IMR-90 (cell line): ENCODE measurements around the gene UBL7. TPM values are rescaled to one million over a fixed set of nuclear protein-coding genes. Genes with fewer than 3 reads are reported as not detected.

Source experiments
- ATAC-seq: fragments of 200-7000 bp; cut with Tn5 transposase; 2 replicates; pipeline ENCODE4 v1.9.1; 2020; ENCODE audit warnings: low read depth, mild to moderate bottlenecking, moderate library complexity
- BruUV-seq: library from RNA; stranded (reverse); fragments of 400-500 nt; replicated peaks from 2 replicates; lab custom pipeline; 2021; lab: Mats Ljungman, UMichigan
- CTCF ChIA-PET: fragments of 300-600 bp; formaldehyde crosslinking; extraction: SDS; loops from one replicate; lab custom pipeline; 2021; ENCODE audit warnings: antibody characterized with exemption; lab: Yijun Ruan, JAX
- POLR2A ChIA-PET: fragments of 300-600 bp; sonication (Branson Sonifier 250); formaldehyde crosslinking; loops from one replicate; lab custom pipeline; 2022; ENCODE audit warnings: antibody characterized with exemption; ENCODE audit not compliant: unreplicated experiment; lab: Charles Lee
- DNase-seq: peaks from one replicate; pipeline ENCODE4 v3.0.0; 2013
- H2AFZ ChIP-seq: replicated peaks from 2 replicates; pipeline ENCODE3; 2013; ENCODE audit warnings: low read length, mild to moderate bottlenecking; ENCODE audit not compliant: poor library complexity
- H2AK5ac ChIP-seq: 2 replicates; pipeline ENCODE4 v1.6.1; 2013; ENCODE audit warnings: low read depth, low read length, inconsistent platforms
- H2AK9ac ChIP-seq: replicated peaks from 2 replicates; pipeline ENCODE3; 2013; ENCODE audit warnings: mild to moderate bottlenecking, low read depth, low read length, moderate library complexity; ENCODE audit not compliant: poor library complexity
- H2BK120ac ChIP-seq: 2 replicates; pipeline ENCODE4 v1.6.1; 2013; ENCODE audit warnings: low read depth, low read length, inconsistent platforms
- H2BK15ac ChIP-seq: 3 replicates; pipeline ENCODE4 v1.6.1; 2013; ENCODE audit warnings: low read depth, low read length, inconsistent platforms
- H2BK20ac ChIP-seq: 2 replicates; pipeline ENCODE4 v1.6.1; 2013; ENCODE audit warnings: low read depth, mild to moderate bottlenecking, inconsistent platforms, low read length, moderate library complexity
- H2BK5ac ChIP-seq: 2 replicates; pipeline ENCODE4 v1.6.1; 2013; ENCODE audit warnings: mild to moderate bottlenecking, low read depth, low read length, inconsistent platforms; ENCODE audit not compliant: poor library complexity, severe bottlenecking
- H3K14ac ChIP-seq: replicated peaks from 2 replicates; pipeline ENCODE4 v1.6.1; 2013; ENCODE audit warnings: low read depth, low read length, inconsistent platforms
- H3K18ac ChIP-seq: 2 replicates; pipeline ENCODE4 v1.6.1; 2013; ENCODE audit warnings: low read depth, low read length, control low read depth
- H3K23ac ChIP-seq: 2 replicates; pipeline ENCODE4 v1.6.1; 2013; ENCODE audit warnings: low read depth, low read length, inconsistent platforms
- H3K27ac ChIP-seq: 2 replicates; pipeline ENCODE4 v1.5.1; 2013; ENCODE audit warnings: mild to moderate bottlenecking, control low read depth, low read length; ENCODE audit not compliant: insufficient read depth
- H3K27me3 ChIP-seq: 2 replicates; pipeline ENCODE4 v1.6.1; 2013; ENCODE audit warnings: low read length; ENCODE audit not compliant: control insufficient read depth, insufficient read depth
- H3K36me3 ChIP-seq: 2 replicates; pipeline ENCODE4 v1.6.1; 2013; ENCODE audit warnings: low read length, mixed read lengths; ENCODE audit not compliant: control insufficient read depth, insufficient read depth
- H3K4ac ChIP-seq: 2 replicates; pipeline ENCODE4 v1.6.1; 2013; ENCODE audit warnings: low read depth, low read length, inconsistent platforms
- H3K4me1 ChIP-seq: 2 replicates; pipeline ENCODE4 v1.6.1; 2013; ENCODE audit warnings: low read length, mixed read lengths; ENCODE audit not compliant: control insufficient read depth, insufficient read depth
- H3K4me2 ChIP-seq: 2 replicates; pipeline ENCODE4 v1.6.1; 2013; ENCODE audit warnings: low read depth, mild to moderate bottlenecking, control low read depth, low read length, moderate library complexity
- H3K4me3 ChIP-seq: 2 replicates; pipeline ENCODE4 v1.5.1; 2013; ENCODE audit warnings: low read depth, mild to moderate bottlenecking, control low read depth, low read length, moderate library complexity; ENCODE audit not compliant: insufficient read depth
- H3K56ac ChIP-seq: 2 replicates; pipeline ENCODE4 v1.6.1; 2013; ENCODE audit warnings: low read length, inconsistent platforms; ENCODE audit not compliant: insufficient read depth; ENCODE audit errors: extremely low read depth
- H3K79me1 ChIP-seq, 2 experiments: 2 replicates each; pipeline ENCODE4 v1.6.1; 2013; ENCODE audit warnings: low read length in 2 of 2, inconsistent platforms in 1 of 2, low read depth in 1 of 2
- H3K9ac ChIP-seq: 2 replicates; pipeline ENCODE4 v1.6.1; 2013; ENCODE audit warnings: low read depth, low read length, control low read depth
- H3K9me1 ChIP-seq: 2 replicates; pipeline ENCODE4 v1.6.1; 2013; ENCODE audit warnings: low read length, inconsistent platforms; ENCODE audit not compliant: insufficient read depth
- H3K9me3 ChIP-seq: 2 replicates; pipeline ENCODE4 v1.6.1; 2013; ENCODE audit warnings: low read length; ENCODE audit not compliant: control insufficient read depth, insufficient read depth
- H4K20me1 ChIP-seq: 2 replicates; pipeline ENCODE4 v1.6.1; 2013; ENCODE audit warnings: low read length, inconsistent platforms; ENCODE audit not compliant: insufficient read depth
- H4K5ac ChIP-seq: 2 replicates; pipeline ENCODE4 v1.6.1; 2013; ENCODE audit warnings: mild to moderate bottlenecking, low read depth, low read length, control low read depth
- H4K8ac ChIP-seq, 2 experiments: 2 replicates each; pipeline ENCODE4 v1.6.1; 2013; ENCODE audit warnings: low read depth in 2 of 2, low read length in 2 of 2, control low read depth in 1 of 2, inconsistent platforms in 1 of 2
- H4K91ac ChIP-seq: 2 replicates; pipeline ENCODE4 v1.6.1; 2013; ENCODE audit warnings: low read depth, low read length, inconsistent platforms; ENCODE audit not compliant: insufficient read depth
- BHLHE40 ChIP-seq: fragments of 150-350 bp; IDR thresholded peaks from 2 replicates; pipeline ENCODE4 v1.6.1; 2016; ENCODE audit warnings: mild to moderate bottlenecking, low read depth, low read length
- CEBPB ChIP-seq: IDR thresholded peaks from 2 replicates; pipeline ENCODE4 v1.6.1; 2012; ENCODE audit warnings: low read depth, low read length, improper control_type of control experiment
- CHD1 ChIP-seq: IDR thresholded peaks from 2 replicates; pipeline ENCODE4 v1.6.1; 2012; ENCODE audit warnings: low read depth, low read length, improper control_type of control experiment
- ELK1 ChIP-seq: fragments of 150-350 bp; IDR thresholded peaks from 2 replicates; pipeline ENCODE4 v1.6.1; 2016; ENCODE audit warnings: low read depth, mild to moderate bottlenecking, low read length, moderate library complexity, borderline replicate concordance
- MAFK ChIP-seq: IDR thresholded peaks from 2 replicates; pipeline ENCODE4 v1.6.1; 2012; ENCODE audit warnings: low read depth, low read length, improper control_type of control experiment
- MXI1 ChIP-seq: IDR thresholded peaks from 2 replicates; pipeline ENCODE4 v1.6.1; 2012; ENCODE audit warnings: low read depth, mild to moderate bottlenecking, low read length, moderate library complexity, borderline replicate concordance
- NFE2L2 ChIP-seq: fragments of 150-350 bp; IDR thresholded peaks from 2 replicates; pipeline ENCODE4 v1.6.1; 2016; ENCODE audit warnings: low read depth, mild to moderate bottlenecking, low read length
- RAD21 ChIP-seq: IDR thresholded peaks from 2 replicates; pipeline ENCODE4 v1.6.1; 2012; ENCODE audit warnings: low read length, improper control_type of control experiment
- RCOR1 ChIP-seq: IDR thresholded peaks from 2 replicates; pipeline ENCODE4 v1.6.1; 2012; ENCODE audit warnings: mild to moderate bottlenecking, low read length, improper control_type of control experiment; ENCODE audit not compliant: insufficient replicate concordance
- RFX5 ChIP-seq: IDR thresholded peaks from 2 replicates; pipeline ENCODE4 v1.8.0; 2012; ENCODE audit warnings: low read depth, mild to moderate bottlenecking, low read length, moderate library complexity
- WGBS, 2 experiments: methylation state at CpG; one replicate each; pipeline versions ENCODE4 v1.1.5 to v1.1.7; 2013; ENCODE audit warnings: missing lambda C conversion rate in 2 of 2; ENCODE audit not compliant: insufficient read length in 1 of 2; ENCODE audit errors: extremely low coverage in 2 of 2; 5-methylcytosine and 5-hydroxymethylcytosine counted together
- dilution Hi-C: fragments of 300-500 bp; cut with HindIII; formaldehyde crosslinking; loops from one replicate; pipeline ENCODE4 v1.14.3; 2018; ENCODE audit warnings: low sequenced_read_pairs; ENCODE audit not compliant: unreplicated experiment
- in situ Hi-C: fragments of 300-500 bp; cut with MboI; formaldehyde crosslinking; loops from 3 replicates; pipeline ENCODE4 v1.14.3; 2019; ENCODE audit warnings: low sequenced_read_pairs, inconsistent platforms, mixed read lengths
- intact Hi-C: fragments of 100-400 bp; cut with micrococcal nuclease; formaldehyde crosslinking; loops from 2 replicates; pipeline ENCODE4 v1.10.0; 2022
- polyA plus RNA-seq, 3 experiments: library from polyadenylated mRNA; depleted of rRNA; stranded (reverse); fragments of >200 nt; gene quantifications; 2 replicates each; pipeline ENCODE4 v1.2.3, GENCODE V29; 2012; ENCODE audit warnings: low replicate concordance in 1 of 3
- total RNA-seq: library from RNA; depleted of rRNA; stranded (reverse); fragments of >200 nt; gene quantifications from 2 replicates; pipeline ENCODE4 v1.2.3, GENCODE V29; 2012

UBL7 gene
- total and polyA plus RNA-seq, 2 of the 4 experiments (the other 2 are of a cell fraction) = 68.1 to 78.4 TPM

- no peak overlapping the region for H3K4me2 ChIP-seq
- CTCF ChIA-PET = interaction anchor here (0.6 kb wide), 1 partner anchor 1549 kb away, joined by 3 read pairs; no protein-coding TSS in a partner anchor
- no peak overlapping the region for H3K56ac ChIP-seq
Observed at GRCh38 chr15:74411686-74412085, 49.3 kb downstream of the UBL7 start.

More at GRCh38 chr15:74411686-74412085, 49.3 kb downstream of the UBL7 start:
- Histone ChIP-seq H3K4ac (no peak overlapping the region), H4K91ac (no peak overlapping the region), H2BK15ac (no peak overlapping the region), H4K20me1 (no peaks in the 10 kb centered on the region), H2AK9ac (peak overlapping the region; percentile 42), H3K4me1 (peaks cover 13% of the 10 kb centered on the region), H3K23ac (no peak overlapping the region), H2BK20ac (no peak overlapping the region), H3K27me3 (no peaks in the 10 kb centered on the region), H3K9ac (no peak overlapping the region), H4K8ac (no peak overlapping the region), H3K18ac (no peak overlapping the region), H3K9me3 (no peaks in the 10 kb centered on the region), H3K9me1 (peaks cover 25% of the 10 kb centered on the region), H2AFZ (no peak overlapping the region), H2AK5ac (no peak overlapping the region), H3K14ac (no peak overlapping the region), H3K79me1 (peaks cover 11 to 41% of the 10 kb centered on the region in 2 experiments), H2BK5ac (no peak overlapping the region), H3K4me3 (no peak overlapping the region), H4K5ac (no peak overlapping the region), H3K27ac (no peak overlapping the region), H2BK120ac (no peak overlapping the region), H3K36me3 (peaks cover 10% of the 10 kb centered on the region)
- WGBS, 2 experiments = 96% methylated on average over 8 of the region's 12 CpGs; no CpG with 5 or more reads in 1 of the 2 experiments
- no peak for ATAC-seq
- no peak for DNase-seq
- TF ChIP-seq CEBPB = no peak
- TF ChIP-seq RCOR1 = no peak
- no peak for TF ChIP-seq BHLHE40
- TF ChIP-seq NFE2L2 = no peak
- no peak for TF ChIP-seq MAFK
- TF ChIP-seq MXI1 = no peak
- no peak for TF ChIP-seq RAD21
- no peak for TF ChIP-seq CHD1
- no peak for TF ChIP-seq RFX5
- no peak for TF ChIP-seq ELK1
- in situ Hi-C loops = no loop called here
- POLR2A ChIA-PET = no interaction called here
- BruUV-seq = no TSS peak
- intact Hi-C loops = no loop called here
- dilution Hi-C loops = no loop called here
